Activated CD4-positive, alpha-beta memory T cell treated with anti-CD3 and anti-CD28 coated beads, Interleukin-2, amount 10 ng/mL, durations not matched to agents 7 days and 5 days (primary cell): Measurements from ENCODE around the gene SPATA16. TPM values are rescaled to one million over a fixed set of nuclear protein-coding genes. Genes with fewer than 3 reads are reported as not detected.

Source experiments
- CTCF ChIA-PET: fragments of 350-600 bp; sonication (Branson Sonifier 250); formaldehyde crosslinking; loops from one replicate; lab custom pipeline; 2021; ENCODE audit warnings: antibody characterized with exemption, inconsistent platforms; lab: Charles Lee
- POLR2A ChIA-PET: fragments of 350-600 bp; sonication (Branson Sonifier 250); formaldehyde crosslinking; loops from one replicate; lab custom pipeline; 2021; ENCODE audit warnings: antibody characterized with exemption; lab: Charles Lee
- DNase-seq: peaks from one replicate; pipeline ENCODE4 v3.0.0-alpha.2; 2020
- H3K27ac Mint-ChIP-seq: one replicate; pipeline ENCODE4 v1.8.0; 2021; ENCODE audit warnings: mild to moderate bottlenecking, mixed read lengths
- H3K27me3 Mint-ChIP-seq: one replicate; pipeline ENCODE4 v1.8.0; 2021; ENCODE audit warnings: mixed read lengths
- H3K36me3 Mint-ChIP-seq: one replicate; pipeline ENCODE4 v1.8.0; 2021; ENCODE audit warnings: low read depth, mixed read lengths
- H3K4me1 Mint-ChIP-seq: one replicate; pipeline ENCODE4 v1.8.0; 2021; ENCODE audit warnings: mixed read lengths
- H3K4me3 Mint-ChIP-seq: one replicate; pipeline ENCODE4 v1.8.0; 2021; ENCODE audit warnings: mild to moderate bottlenecking, mixed read lengths
- H3K9me3 Mint-ChIP-seq: one replicate; pipeline ENCODE4 v1.8.0; 2021; ENCODE audit warnings: mixed read lengths
- total RNA-seq, 2 experiments: library from RNA; stranded (reverse); gene quantifications; one replicate each; pipeline ENCODE4 v1.2.3, GENCODE V29; 2021

The SPATA16 gene
- total RNA-seq, 2 experiments from 2014 or later: not detected

DNA sequence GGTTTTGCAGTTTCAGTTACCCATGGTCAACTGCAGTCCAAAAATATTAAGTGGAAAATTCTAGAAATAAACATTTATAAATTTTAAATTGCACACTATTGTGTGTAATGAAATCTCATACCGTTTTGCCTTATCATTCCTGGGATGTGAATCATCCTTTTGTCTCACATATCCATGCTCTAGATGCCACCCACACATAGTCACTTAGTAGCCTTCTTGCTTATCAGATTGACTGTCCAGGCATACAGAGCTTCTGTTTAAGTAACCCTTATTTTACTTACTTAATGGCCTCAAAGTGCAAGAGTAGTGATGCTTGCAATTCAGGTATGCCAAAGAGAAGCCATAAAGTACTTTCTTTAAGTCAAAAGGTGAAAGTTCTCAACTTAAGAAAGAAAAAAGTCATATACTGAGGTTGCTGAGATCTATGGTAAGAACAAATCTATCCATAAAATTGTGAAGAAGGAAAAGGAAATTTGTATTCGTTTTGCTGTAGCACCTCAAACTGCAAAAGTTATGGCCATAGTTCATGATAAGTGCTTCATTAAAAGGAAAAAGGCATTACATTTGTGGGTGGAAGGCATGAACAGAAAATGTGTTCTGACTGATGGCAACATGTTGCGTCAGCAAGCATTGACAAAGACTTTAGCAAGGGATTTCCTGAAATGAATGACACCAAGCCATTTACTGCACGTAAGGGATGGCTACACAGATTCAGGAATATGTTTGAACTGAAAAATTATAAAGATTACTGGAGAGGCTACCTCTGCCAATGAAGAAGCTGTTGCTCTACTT, 43.8 kb downstream of the SPATA16 start:
- H3K9me3 Mint-ChIP-seq: peaks cover 4% of the 10 kb centered on the region
- H3K27ac Mint-ChIP-seq: no peak overlapping the region
- POLR2A ChIA-PET: no interaction called here
- H3K4me3 Mint-ChIP-seq: no peak overlapping the region
- H3K36me3 Mint-ChIP-seq: no peaks in the 10 kb centered on the region
- H3K27me3 Mint-ChIP-seq: no peaks in the 10 kb centered on the region
- no peaks in the 10 kb centered on the region for H3K4me1 Mint-ChIP-seq
- CTCF ChIA-PET: no interaction called here
- DNase-seq: no peak

GRCh38 chr3:173096140-173096539, 44.9 kb downstream of the SPATA16 start:
- no peaks in the 10 kb centered on the region for H3K27me3 Mint-ChIP-seq
- no peaks in the 10 kb centered on the region for H3K4me1 Mint-ChIP-seq
- no peak overlapping the region for H3K4me3 Mint-ChIP-seq
- POLR2A ChIA-PET: no interaction called here
- no peak for DNase-seq
- CTCF ChIA-PET: no interaction called here
- H3K27ac Mint-ChIP-seq: no peak overlapping the region
- H3K9me3 Mint-ChIP-seq: no peaks in the 10 kb centered on the region
- no peaks in the 10 kb centered on the region for H3K36me3 Mint-ChIP-seq

- ChIA-PET POLR2A (no interaction called here), CTCF (no interaction called here)
- Mint-ChIP-seq H3K4me3 (no peak overlapping the region), H3K27ac (no peak overlapping the region), H3K9me3 (peaks cover 2% of the 10 kb centered on the region), H3K27me3 (no peaks in the 10 kb centered on the region), H3K36me3 (no peaks in the 10 kb centered on the region), H3K4me1 (no peaks in the 10 kb centered on the region)
- DNase-seq: no peak
These were observed 49.0 kb downstream of the SPATA16 start for GRCh38 chr3:173092038-173092437.

DNA sequence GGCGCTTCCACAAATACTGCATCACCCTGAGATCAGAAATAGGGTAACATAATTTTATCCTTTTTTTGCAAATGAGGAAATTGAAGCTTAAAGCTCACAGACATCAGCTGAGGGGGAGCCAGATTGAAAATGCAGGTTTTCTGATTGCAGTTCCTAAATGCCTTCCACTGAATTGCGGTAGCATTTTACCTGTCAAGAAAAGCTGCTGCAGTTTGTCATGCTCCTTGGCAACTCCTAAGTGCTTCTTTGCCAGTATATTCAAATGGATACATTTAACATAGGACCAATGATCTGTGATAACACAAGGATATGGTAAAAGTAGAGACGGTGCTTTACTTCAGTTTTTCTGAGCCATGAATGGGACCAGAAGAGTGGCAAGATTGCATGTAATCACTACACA, 50.5 kb downstream of the SPATA16 start:
- Mint-ChIP-seq H3K36me3 (no peaks in the 10 kb centered on the region), H3K27me3 (no peaks in the 10 kb centered on the region), H3K4me1 (no peaks in the 10 kb centered on the region), H3K27ac (no peak overlapping the region), H3K4me3 (no peak overlapping the region), H3K9me3 (peaks cover 2% of the 10 kb centered on the region)
- no peak for DNase-seq
- POLR2A ChIA-PET: no interaction called here
- CTCF ChIA-PET: no interaction called here

DNA sequence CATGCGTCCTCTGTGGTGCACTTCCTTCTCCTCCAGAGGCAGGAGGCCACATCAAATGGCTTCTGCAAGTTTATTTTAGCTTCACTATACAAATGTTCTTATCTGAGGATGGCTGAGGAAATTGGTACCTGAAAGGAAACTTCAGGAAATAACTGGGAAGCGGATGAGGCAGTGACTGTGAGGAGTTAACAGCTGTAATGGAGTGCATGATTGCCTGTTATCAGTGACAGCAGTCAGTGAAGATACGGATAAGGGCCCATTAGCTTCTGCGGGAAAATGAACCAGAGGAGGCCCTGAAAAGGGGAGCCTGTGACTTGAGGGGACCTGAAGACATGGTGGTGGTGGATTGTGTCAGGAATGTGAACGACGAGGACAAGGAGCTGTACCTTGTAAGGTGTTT, 51.8 kb downstream of the SPATA16 start:
- no peaks in the 10 kb centered on the region for H3K27me3 Mint-ChIP-seq
- ChIA-PET POLR2A (no interaction called here), CTCF (no interaction called here)
- H3K9me3 Mint-ChIP-seq: peaks cover 2% of the 10 kb centered on the region
- no peaks in the 10 kb centered on the region for H3K4me1 Mint-ChIP-seq
- DNase-seq: no peak
- H3K27ac Mint-ChIP-seq: no peak overlapping the region
- H3K4me3 Mint-ChIP-seq: no peak overlapping the region
- H3K36me3 Mint-ChIP-seq: no peaks in the 10 kb centered on the region

DNA sequence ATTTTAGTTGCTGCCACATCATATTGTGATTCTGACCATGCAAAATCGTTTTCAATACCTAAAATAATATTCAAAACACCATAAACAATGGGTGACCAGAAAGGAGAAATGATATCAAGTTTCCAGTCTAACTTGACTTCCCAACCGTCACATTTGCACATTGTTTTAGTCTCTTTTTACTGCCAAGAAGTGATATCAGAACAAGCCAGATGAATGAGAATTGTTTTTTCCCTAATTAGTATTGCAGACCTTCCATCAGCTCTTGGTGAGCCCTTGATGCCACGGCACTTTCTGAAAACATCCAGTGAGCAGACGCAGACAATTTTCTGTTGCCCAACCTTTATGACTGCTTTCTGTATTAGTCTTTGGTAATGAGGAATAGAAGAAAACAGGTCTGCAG, 62.5 kb downstream of the SPATA16 start:
- no peaks in the 10 kb centered on the region for H3K4me1 Mint-ChIP-seq
- no peaks in the 10 kb centered on the region for H3K36me3 Mint-ChIP-seq
- ChIA-PET CTCF (no interaction called here), POLR2A (no interaction called here)
- H3K27me3 Mint-ChIP-seq: no peaks in the 10 kb centered on the region
- H3K9me3 Mint-ChIP-seq: peaks cover 2% of the 10 kb centered on the region
- DNase-seq: no peak
- no peak overlapping the region for H3K27ac Mint-ChIP-seq
- no peak overlapping the region for H3K4me3 Mint-ChIP-seq

DNA sequence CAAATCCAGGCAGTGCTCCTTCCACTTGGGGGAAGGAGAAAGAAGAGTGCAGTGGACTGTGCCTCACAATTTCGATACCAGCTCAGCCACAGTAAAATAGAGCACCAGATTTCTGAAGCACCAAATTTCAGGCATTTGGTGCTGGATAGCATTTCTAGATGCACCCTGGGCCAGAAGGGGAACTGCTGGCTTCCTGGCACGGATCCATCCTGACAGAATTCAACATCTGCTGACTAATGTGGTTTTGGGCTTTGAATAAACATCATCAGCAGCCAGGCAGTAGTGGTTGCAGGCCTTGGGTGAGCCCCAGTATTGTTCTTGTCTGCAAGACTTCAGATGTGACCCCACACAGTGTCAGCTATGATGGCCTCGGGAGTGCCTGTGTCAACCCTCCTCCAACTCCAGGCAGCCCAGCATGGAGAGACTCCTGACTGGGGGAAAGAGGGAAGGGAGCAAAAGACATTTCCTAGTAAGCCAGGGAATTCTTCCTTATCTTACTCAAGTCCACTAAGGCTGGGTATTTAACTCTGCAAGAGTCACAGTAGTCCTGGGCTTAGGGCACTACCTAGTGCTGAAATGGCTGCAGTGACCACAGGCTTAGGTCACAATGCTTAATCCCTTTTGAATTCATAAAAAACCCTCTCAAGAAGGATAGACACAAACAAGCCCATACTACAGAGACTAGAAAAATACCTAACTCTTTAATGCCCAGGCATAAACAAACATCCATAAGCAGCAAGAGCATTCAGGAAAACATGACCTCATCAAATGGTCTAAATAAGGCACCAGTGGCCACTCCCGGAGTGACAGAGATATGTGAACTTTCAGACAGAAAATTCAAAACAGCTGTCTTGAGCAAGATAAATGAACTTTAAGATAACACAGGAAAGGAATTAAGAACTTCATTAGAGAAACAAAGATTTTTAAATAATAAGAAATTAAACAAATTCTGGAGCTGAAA, 74.7 kb downstream of the SPATA16 start:
- Mint-ChIP-seq H3K9me3 (peaks cover 2% of the 10 kb centered on the region), H3K27ac (no peak overlapping the region), H3K4me3 (no peak overlapping the region), H3K36me3 (no peaks in the 10 kb centered on the region), H3K27me3 (no peaks in the 10 kb centered on the region), H3K4me1 (no peaks in the 10 kb centered on the region)
- no peak for DNase-seq
- POLR2A ChIA-PET: no interaction called here
- CTCF ChIA-PET: no interaction called here

DNA sequence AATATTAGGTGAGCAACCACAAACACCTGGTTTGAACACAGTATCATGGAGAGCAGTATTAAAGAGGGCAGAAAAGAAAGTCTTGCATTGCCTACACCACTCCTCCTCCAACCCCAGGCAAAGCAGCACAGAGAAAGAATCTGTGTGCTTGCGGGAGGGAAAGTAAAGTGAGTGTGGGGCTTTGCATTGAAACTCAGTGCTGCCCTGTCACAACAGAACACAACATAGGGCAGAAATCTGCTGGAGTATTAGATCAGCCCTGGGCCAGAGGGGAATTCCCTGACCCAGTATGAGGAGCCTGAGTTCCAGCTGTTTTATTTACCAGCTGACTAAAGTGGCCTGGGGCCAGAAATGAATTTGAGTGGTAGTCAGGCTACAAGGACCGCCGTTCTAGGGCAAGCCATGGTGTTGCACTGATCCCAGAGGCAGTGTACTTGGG, 75.5 kb downstream of the SPATA16 start:
- H3K4me3 Mint-ChIP-seq: no peak overlapping the region
- CTCF ChIA-PET: no interaction called here
- no peak for DNase-seq
- POLR2A ChIA-PET: no interaction called here
- no peaks in the 10 kb centered on the region for H3K27me3 Mint-ChIP-seq
- peaks cover 2% of the 10 kb centered on the region for H3K9me3 Mint-ChIP-seq
- no peaks in the 10 kb centered on the region for H3K4me1 Mint-ChIP-seq
- H3K27ac Mint-ChIP-seq: no peak overlapping the region
- H3K36me3 Mint-ChIP-seq: no peaks in the 10 kb centered on the region

GRCh38 chr3:173064631-173065030, 76.4 kb downstream of the SPATA16 start:
- no peaks in the 10 kb centered on the region for H3K36me3 Mint-ChIP-seq
- no peak overlapping the region for H3K4me3 Mint-ChIP-seq
- ChIA-PET POLR2A (no interaction called here), CTCF (no interaction called here)
- H3K9me3 Mint-ChIP-seq: peaks cover 2% of the 10 kb centered on the region
- no peak for DNase-seq
- H3K27me3 Mint-ChIP-seq: no peaks in the 10 kb centered on the region
- H3K4me1 Mint-ChIP-seq: no peaks in the 10 kb centered on the region
- H3K27ac Mint-ChIP-seq: no peak overlapping the region

GRCh38 chr3:173058229-173058628, 82.8 kb downstream of the SPATA16 start:
- no peaks in the 10 kb centered on the region for H3K4me1 Mint-ChIP-seq
- no peaks in the 10 kb centered on the region for H3K9me3 Mint-ChIP-seq
- ChIA-PET POLR2A (no interaction called here), CTCF (no interaction called here)
- no peaks in the 10 kb centered on the region for H3K27me3 Mint-ChIP-seq
- no peak for DNase-seq
- H3K4me3 Mint-ChIP-seq: no peak overlapping the region
- H3K27ac Mint-ChIP-seq: no peak overlapping the region
- H3K36me3 Mint-ChIP-seq: no peaks in the 10 kb centered on the region

DNA sequence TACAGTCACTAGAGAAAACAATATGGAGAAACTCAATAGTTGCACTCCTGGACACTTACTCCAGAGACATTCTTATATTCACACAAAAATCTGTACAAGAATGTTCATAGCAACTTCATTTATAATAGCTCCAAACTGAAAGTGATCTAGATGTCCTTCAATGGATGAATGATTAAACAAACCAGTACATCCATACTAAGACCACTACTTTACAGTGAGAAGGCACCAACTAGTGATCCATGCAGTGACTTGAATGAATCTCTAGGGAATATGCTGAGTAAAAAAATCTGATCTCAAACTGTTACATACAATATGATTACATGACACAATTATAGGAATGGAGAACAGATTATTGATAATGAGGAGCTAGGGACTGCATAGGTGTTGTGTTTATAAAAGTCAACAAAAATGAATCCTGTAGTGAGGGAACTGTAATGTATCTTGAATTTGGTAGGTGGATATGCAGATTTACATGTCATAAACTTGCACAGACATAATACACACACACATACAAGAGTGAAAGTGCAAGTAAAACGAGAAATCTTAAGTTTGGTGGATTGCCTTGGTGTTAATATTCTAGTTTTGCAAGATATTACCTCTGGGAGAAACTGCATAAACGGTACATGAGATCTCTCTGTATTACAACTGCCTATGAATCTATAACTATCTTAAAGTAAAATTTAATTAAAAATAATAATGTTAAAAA, 85.7 kb downstream of the SPATA16 start:
- Mint-ChIP-seq H3K36me3 (no peaks in the 10 kb centered on the region), H3K4me3 (no peak overlapping the region), H3K9me3 (no peaks in the 10 kb centered on the region), H3K27ac (no peak overlapping the region), H3K4me1 (no peaks in the 10 kb centered on the region), H3K27me3 (no peaks in the 10 kb centered on the region)
- DNase-seq: no peak
- POLR2A ChIA-PET: no interaction called here
- CTCF ChIA-PET: no interaction called here

- CTCF ChIA-PET: no interaction called here
- no peaks in the 10 kb centered on the region for H3K36me3 Mint-ChIP-seq
- no peaks in the 10 kb centered on the region for H3K9me3 Mint-ChIP-seq
- no peaks in the 10 kb centered on the region for H3K4me1 Mint-ChIP-seq
- no peaks in the 10 kb centered on the region for H3K27me3 Mint-ChIP-seq
- POLR2A ChIA-PET: no interaction called here
- no peak for DNase-seq
- H3K4me3 Mint-ChIP-seq: no peak overlapping the region
- no peak overlapping the region for H3K27ac Mint-ChIP-seq
These were observed 91.7 kb downstream of the SPATA16 start for GRCh38 chr3:173049360-173049759.

DNA sequence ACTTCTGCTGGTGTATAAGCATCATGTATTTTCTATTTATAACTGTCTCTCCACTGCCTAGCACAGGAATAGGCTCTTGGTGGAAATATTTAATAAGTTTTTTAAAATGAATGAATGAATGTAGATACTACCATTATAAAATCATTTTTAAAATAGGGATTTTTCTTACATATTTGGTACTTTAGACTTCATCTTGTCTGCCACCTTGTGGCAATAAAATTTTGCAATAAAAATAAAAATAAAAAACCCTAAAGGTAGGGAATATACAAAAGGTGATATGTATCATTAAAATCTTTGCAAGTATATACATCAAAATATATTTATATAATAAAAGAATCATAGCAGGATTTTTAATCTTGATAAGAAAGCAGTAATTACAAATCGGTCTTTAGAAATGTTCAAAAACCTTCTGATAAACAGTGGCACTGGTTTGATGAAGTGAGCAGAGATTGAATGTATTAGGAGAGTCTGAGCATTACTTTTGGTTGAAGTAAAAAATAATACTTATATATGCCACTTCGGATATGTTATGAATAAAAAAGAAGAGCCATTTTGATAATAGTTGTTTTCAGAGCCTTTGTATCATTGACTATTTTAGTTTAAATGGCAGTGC, 95.2 kb downstream of the SPATA16 start:
- Mint-ChIP-seq H3K36me3 (no peaks in the 10 kb centered on the region), H3K4me1 (no peaks in the 10 kb centered on the region), H3K9me3 (no peaks in the 10 kb centered on the region), H3K27me3 (no peaks in the 10 kb centered on the region), H3K27ac (no peak overlapping the region), H3K4me3 (no peak overlapping the region)
- POLR2A ChIA-PET: no interaction called here
- CTCF ChIA-PET: no interaction called here
- DNase-seq: no peak
